SU-DHL-6 (cell line): ENCODE data around the gene NDUFS3.

Source experiments
- H2AFZ ChIP-seq: fragments of 200-600 bp; sonication (generic); 2 replicates; pipeline ENCODE4 v1.6.1; 2014; ENCODE audit warnings: low read depth, mild to moderate bottlenecking, moderate library complexity, mixed read lengths, antibody characterized with exemption, low read length; ENCODE audit not compliant: severe bottlenecking
- H3F3A ChIP-seq: fragments of 200-600 bp; shearing (Covaris generic); 2 replicates; pipeline ENCODE4 v1.6.0; 2016; ENCODE audit warnings: antibody characterized with exemption, mild to moderate bottlenecking; ENCODE audit not compliant: insufficient read depth
- H3K27ac ChIP-seq: fragments of 200-600 bp; sonication (generic); 2 replicates; pipeline ENCODE4 v1.5.1; 2016; ENCODE audit warnings: low read depth, mild to moderate bottlenecking, low read length, moderate library complexity, mixed read lengths
- H3K27me3 ChIP-seq: fragments of 200-600 bp; sonication (generic), shearing (Covaris generic); 2 replicates; pipeline ENCODE4 v1.6.0; 2014; ENCODE audit warnings: mild to moderate bottlenecking, low read length
- H3K36me3 ChIP-seq: fragments of 200-600 bp; sonication (generic); 2 replicates; pipeline ENCODE4 v1.6.1; 2014; ENCODE audit warnings: mild to moderate bottlenecking, low read length, mixed read lengths
- H3K4me2 ChIP-seq: fragments of 300-600, 200-600 bp; shearing (Covaris generic), sonication (generic); 2 replicates; pipeline ENCODE4 v1.6.0; 2014; ENCODE audit warnings: low read length, low read depth, mild to moderate bottlenecking; ENCODE audit not compliant: poor library complexity, severe bottlenecking
- H3K4me3 ChIP-seq: fragments of 200-600 bp; sonication (generic); 2 replicates; pipeline ENCODE4 v1.5.1; 2014; ENCODE audit warnings: antibody characterized with exemption, low read length, mild to moderate bottlenecking, mixed read lengths; ENCODE audit not compliant: insufficient read depth, poor library complexity, severe bottlenecking
- H3K79me2 ChIP-seq: fragments of 200-600 bp; sonication (generic); 2 replicates; pipeline ENCODE4 v1.6.1; 2014; ENCODE audit warnings: mild to moderate bottlenecking, low read length, moderate library complexity; ENCODE audit not compliant: insufficient read depth
- H3K9ac ChIP-seq: fragments of 200-600 bp; sonication (generic); 2 replicates; pipeline ENCODE4 v1.7.0; 2014; ENCODE audit warnings: mild to moderate bottlenecking, low read length
- H3K9me2 ChIP-seq: fragments of 200-600 bp; sonication (generic); replicated peaks from 2 replicates; pipeline ENCODE4 v1.6.1; 2014; ENCODE audit warnings: low read length; ENCODE audit not compliant: insufficient read depth
- H3K9me3 ChIP-seq: fragments of 200-600 bp; sonication (generic); 2 replicates; pipeline ENCODE4 v1.6.1; 2014; ENCODE audit warnings: low read length, mixed read lengths; ENCODE audit not compliant: insufficient read depth
- H4K20me1 ChIP-seq: fragments of 200-600 bp; sonication (generic); 2 replicates; pipeline ENCODE4 v1.6.1; 2014; ENCODE audit warnings: low read depth, mild to moderate bottlenecking, antibody characterized with exemption, low read length, moderate library complexity, mixed read lengths
- EZH2phosphoT487 ChIP-seq: fragments of 200-600 bp; sonication (generic), shearing (Covaris generic); conservative IDR thresholded peaks from 2 replicates; pipeline ENCODE4 v1.6.1; 2018; ENCODE audit warnings: mild to moderate bottlenecking, antibody characterized with exemption, low read length, moderate library complexity, mixed read lengths
- TF ChIP-seq, protein P1 (sequence below): fragments of 200-600 bp; sonication (generic); IDR thresholded peaks from one replicate; pipeline ENCODE4 v1.5.1; 2017; ENCODE audit warnings: antibody characterized with exemption, mild to moderate bottlenecking, low read length, moderate library complexity; ENCODE audit not compliant: insufficient read depth, poor library complexity, severe bottlenecking

Gene NDUFS3

DNA sequence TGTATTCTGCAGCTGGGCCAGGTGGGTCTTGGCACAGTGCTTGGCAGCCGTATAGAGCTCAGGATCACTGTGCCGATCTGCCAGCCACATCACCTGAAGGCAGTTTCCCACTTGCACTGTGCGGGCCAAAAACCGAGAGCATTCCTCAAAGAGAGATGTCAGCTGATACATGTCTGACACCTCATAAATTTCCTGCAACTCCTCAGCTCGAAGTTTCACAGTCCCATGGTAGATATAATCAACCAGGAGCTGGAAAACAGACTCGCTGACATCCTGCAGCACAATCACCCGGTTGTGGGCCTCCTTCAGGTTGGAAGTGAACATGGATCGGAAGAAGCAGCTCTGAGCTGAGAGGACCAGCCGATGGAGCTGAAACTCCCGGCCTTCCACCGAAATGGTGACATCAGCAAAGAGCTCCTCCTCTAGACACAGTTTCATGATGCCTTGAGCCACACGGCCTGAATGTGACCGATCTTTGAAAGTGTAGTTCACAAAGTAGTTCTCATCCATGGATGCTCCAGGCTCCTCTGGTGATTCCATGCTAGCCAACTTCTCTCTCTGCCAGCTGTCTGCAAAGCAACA, 1.3 kb upstream of the NDUFS3 start:
- no peaks in the 10 kb centered on the region for H3K9me3 ChIP-seq
- H4K20me1 ChIP-seq, result no peaks in the 10 kb centered on the region
- no peaks in the 10 kb centered on the region for H3K27me3 ChIP-seq
- no peak for TF ChIP-seq EZH2phosphoT487
- TF ChIP-seq, protein P1, sequence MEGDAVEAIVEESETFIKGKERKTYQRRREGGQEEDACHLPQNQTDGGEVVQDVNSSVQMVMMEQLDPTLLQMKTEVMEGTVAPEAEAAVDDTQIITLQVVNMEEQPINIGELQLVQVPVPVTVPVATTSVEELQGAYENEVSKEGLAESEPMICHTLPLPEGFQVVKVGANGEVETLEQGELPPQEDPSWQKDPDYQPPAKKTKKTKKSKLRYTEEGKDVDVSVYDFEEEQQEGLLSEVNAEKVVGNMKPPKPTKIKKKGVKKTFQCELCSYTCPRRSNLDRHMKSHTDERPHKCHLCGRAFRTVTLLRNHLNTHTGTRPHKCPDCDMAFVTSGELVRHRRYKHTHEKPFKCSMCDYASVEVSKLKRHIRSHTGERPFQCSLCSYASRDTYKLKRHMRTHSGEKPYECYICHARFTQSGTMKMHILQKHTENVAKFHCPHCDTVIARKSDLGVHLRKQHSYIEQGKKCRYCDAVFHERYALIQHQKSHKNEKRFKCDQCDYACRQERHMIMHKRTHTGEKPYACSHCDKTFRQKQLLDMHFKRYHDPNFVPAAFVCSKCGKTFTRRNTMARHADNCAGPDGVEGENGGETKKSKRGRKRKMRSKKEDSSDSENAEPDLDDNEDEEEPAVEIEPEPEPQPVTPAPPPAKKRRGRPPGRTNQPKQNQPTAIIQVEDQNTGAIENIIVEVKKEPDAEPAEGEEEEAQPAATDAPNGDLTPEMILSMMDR, result no peak
- H3K4me3 ChIP-seq, result peak overlapping the region; percentile 63
- no peaks in the 10 kb centered on the region for H3K9me2 ChIP-seq
- H3K4me2 ChIP-seq, result peak overlapping the region; percentile 69
- H3K27ac ChIP-seq, result no peak overlapping the region
- H3K79me2 ChIP-seq, result peaks cover 48% of the 10 kb centered on the region
- H3F3A ChIP-seq, result peaks cover 5% of the 10 kb centered on the region; the same call in 1 of the 2 replicates
- 0 out of 2 replicates have a peak, but pooled peaks cover 7% of the 10 kb centered on the region for H3K36me3 ChIP-seq
- peak overlapping the region; percentile 84 for H3K9ac ChIP-seq
- H2AFZ ChIP-seq, result no peak overlapping the region

DNA sequence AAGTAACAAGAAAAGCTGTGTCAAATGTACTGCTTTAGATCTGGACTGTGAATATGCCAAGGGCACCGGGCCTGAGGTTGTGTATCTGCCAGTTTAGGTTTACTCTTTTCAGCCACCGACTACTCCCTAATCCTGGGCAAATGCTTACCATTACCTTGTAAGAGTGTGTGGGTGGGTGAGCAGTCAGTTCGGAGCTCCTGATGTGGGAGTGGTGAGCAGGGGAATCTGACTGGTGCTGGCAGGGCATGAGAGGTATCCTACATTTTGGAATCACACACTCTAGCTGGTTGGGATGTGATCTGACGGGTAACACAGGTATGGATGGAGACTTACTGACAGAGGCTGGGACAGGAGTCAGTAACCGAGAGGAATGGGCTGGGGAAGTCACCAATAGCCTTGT, 5.0 kb downstream of the NDUFS3 start:
- Histone ChIP-seq H3K27ac (no peak overlapping the region), H3K27me3 (no peaks in the 10 kb centered on the region), H3K9me2 (no peaks in the 10 kb centered on the region), H3K4me3 (no peak overlapping the region), H3K4me2 (no peak overlapping the region), H2AFZ (no peak overlapping the region), H3K36me3 (0 out of 2 replicates have a peak, but pooled peaks cover 5% of the 10 kb centered on the region), H3K9me3 (no peaks in the 10 kb centered on the region), H3K9ac (no peak overlapping the region), H3K79me2 (peaks cover 18% of the 10 kb centered on the region), H3F3A (no peaks in the 10 kb centered on the region), H4K20me1 (no peaks in the 10 kb centered on the region)
- TF ChIP-seq, protein P1, result no peak
- TF ChIP-seq EZH2phosphoT487, result no peak

DNA sequence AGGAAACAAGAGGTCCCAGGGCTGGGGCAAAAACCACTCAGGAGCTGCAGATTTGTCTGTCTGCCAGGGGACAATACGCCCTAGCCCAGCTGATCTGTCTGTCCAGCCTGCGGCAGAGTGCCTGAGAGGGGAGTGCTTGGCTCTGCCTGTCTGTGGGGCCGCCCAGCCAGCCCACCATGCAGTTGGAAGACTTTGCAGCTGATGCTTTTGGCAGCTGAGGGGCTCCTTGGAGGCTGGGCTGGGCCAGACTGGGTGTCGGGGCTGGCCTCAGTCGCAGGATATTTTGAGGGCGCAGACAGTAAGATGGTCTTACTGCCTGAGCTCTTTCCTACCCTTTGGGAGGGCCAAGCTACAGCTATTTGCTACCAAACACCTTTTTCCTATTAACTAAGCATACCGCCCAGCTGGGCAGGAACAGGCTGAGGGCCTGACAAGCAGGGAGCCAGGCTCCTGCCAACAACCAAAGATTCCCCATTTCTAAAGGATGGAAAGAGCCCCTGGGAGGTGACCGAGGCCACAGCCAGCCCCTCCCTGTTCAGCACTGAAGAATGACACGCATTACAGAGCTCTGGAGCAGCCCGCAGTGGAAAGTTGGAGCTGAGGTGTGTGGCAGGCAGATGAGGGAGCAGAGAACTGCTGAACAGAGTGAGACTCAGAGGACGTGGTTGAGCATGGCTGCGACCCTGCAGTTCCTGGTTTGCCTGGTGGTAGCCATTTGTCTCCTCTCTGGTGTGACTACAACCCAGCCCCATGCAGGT, 7.4 kb downstream of the NDUFS3 start, which contains the start of gene FAM180B:
FAM180B (plus strand) TSS at position 581 of the 758 bp plus-strand sequence; CDS start at position 672, 91 bp downstream.
- TF ChIP-seq, protein P1, result no peak
- no peak for TF ChIP-seq EZH2phosphoT487
- Histone ChIP-seq H2AFZ (no peak within 1 kb of the TSS), H3K27ac (no peak within 1 kb of the TSS)

More for the DNA sequence above, 7.4 kb downstream of the NDUFS3 start, which contains the start of gene FAM180B:
- H3K4me3 ChIP-seq, result no peak within 1 kb of the TSS
- H3K9me3 ChIP-seq, result no peaks in the 10 kb centered on the region
- no peaks in the 10 kb centered on the region for H3K9me2 ChIP-seq
- H3K79me2 ChIP-seq, result no peaks in the 10 kb centered on the region
- H4K20me1 ChIP-seq, result no peaks in the 10 kb centered on the region
- 0 out of 2 replicates have a peak, but pooled peaks cover 5% of the 10 kb centered on the region for H3K36me3 ChIP-seq
- no peak within 1 kb of the TSS for H3K4me2 ChIP-seq
- no peaks in the 10 kb centered on the region for H3F3A ChIP-seq
- H3K9ac ChIP-seq, result no peak within 1 kb of the TSS
- no peaks in the 10 kb centered on the region for H3K27me3 ChIP-seq
